Measurements from ENCODE around the gene LIN7A.

Gene LIN7A

DNA sequence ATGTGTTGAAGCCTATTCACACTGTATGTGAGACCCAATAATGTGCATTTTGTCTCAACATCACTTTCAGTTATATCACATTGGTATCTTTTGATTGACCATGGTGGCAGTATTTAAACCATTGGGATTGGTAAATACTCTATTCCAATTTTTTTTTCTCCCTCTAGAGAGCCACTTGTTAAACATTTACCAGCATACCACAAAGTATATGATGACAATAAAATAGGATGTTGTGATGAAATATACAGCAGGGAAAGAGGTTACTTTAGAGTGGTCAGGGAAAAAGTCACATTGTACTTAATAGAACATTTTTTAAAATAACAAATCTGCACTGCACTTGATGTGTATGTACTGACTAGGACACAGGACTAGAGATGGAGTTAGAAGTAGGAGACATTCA, 5.6 kb upstream of the LIN7A start:
- no peak overlapping the region for H3K4me3 ChIP-seq (ENCODE audit: low read length)
- H3K27me3 ChIP-seq (ENCODE audit: control insufficient read depth, insufficient read depth, low read length), result peaks cover 4% of the 10 kb centered on the region
- H3K4me1 ChIP-seq (ENCODE audit: control insufficient read depth, insufficient read depth, low read length), result no peaks in the 10 kb centered on the region
- H3K9ac ChIP-seq (ENCODE audit: low read length), result no peak overlapping the region
- H3K36me3 ChIP-seq (ENCODE audit: control insufficient read depth, insufficient read depth, low read length), result no peaks in the 10 kb centered on the region
- no peaks in the 10 kb centered on the region for H3K9me3 ChIP-seq (ENCODE audit: control insufficient read depth, low read length)

DNA sequence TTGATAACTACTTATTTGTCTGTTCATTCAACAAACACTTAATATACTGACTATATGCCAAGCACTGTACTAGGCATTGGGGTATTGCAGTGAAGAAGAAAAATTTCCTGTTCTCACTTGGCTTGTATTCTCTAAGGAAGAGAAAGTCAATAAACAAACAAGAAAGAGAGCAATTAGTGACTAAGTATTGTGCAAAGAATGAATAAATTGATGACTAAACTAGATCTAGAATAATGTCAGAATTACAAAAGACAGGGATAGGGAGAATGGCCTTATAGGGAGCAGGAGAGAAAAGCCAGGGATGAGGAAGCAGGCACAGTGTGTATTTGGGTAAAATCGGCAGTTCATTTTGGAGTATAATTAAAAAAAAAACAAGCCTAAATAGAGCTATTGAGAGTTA, 4.2 kb upstream of the LIN7A start:
- Histone ChIP-seq H3K9ac (ENCODE audit: low read length) (no peak overlapping the region), H3K36me3 (ENCODE audit: control insufficient read depth, insufficient read depth, low read length) (no peaks in the 10 kb centered on the region), H3K4me1 (ENCODE audit: control insufficient read depth, insufficient read depth, low read length) (no peaks in the 10 kb centered on the region), H3K27me3 (ENCODE audit: control insufficient read depth, insufficient read depth, low read length) (peaks cover 15% of the 10 kb centered on the region), H3K9me3 (ENCODE audit: control insufficient read depth, low read length) (no peaks in the 10 kb centered on the region), H3K4me3 (ENCODE audit: low read length) (no peak overlapping the region)

DNA sequence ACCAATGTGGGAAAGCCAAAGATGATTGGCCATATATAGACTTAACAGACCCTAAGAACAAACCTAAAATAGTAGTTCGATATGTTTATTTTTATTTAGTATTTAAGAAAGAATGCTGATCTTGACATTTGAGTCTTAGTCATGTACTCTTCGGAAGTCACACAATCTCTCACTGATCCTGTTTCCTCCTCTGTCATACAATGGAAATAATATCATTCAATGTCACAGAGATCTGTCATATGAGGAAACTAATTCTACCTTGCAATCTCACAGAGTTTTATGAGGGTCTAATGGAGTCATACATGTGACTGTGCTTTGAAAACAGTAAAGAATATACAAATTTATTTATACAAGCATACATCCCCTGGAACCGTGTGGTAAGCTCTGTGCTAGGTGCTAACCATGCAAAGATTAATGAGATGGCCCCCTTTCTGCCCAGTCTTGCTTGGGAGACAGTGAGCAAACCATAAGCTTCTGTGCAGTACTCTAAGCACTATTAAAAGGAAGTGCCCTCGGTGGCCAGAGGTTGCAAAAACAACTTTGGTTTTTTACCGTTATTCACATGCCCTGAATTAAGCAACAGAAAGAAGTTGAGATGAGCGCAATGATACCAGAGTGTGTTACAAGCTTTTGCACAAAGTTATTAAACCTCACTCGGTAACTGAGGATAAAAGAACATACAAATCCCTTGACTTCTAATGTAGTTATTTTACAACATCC, 1.7 kb upstream of the LIN7A start:
- Histone ChIP-seq H3K9ac (ENCODE audit: low read length) (no peak overlapping the region), H3K4me3 (ENCODE audit: low read length) (no peak overlapping the region), H3K36me3 (ENCODE audit: control insufficient read depth, insufficient read depth, low read length) (no peaks in the 10 kb centered on the region), H3K9me3 (ENCODE audit: control insufficient read depth, low read length) (no peaks in the 10 kb centered on the region), H3K4me1 (ENCODE audit: control insufficient read depth, insufficient read depth, low read length) (no peaks in the 10 kb centered on the region), H3K27me3 (ENCODE audit: control insufficient read depth, insufficient read depth, low read length) (peaks cover 36% of the 10 kb centered on the region)

DNA sequence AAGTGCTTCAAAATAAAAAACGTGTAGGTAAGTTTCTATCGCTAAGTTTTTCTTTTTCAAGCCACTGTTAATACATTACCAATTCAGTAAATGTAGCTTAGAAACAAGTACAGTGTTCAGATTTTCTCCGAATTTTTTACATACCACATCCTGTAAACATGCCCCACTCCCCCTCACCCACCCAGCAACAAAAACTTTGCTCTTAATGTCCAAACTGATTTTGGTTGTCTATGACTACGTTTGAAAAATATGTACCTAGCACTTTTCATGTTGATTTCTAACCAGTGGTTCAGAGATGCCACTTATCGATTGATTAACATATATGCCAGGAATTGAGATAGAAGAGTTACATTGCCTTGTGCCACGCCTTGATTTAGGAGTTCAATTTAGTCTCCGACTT, 663 bp upstream of the LIN7A start:
- no peaks in the 10 kb centered on the region for H3K9me3 ChIP-seq (ENCODE audit: control insufficient read depth, low read length)
- H3K36me3 ChIP-seq (ENCODE audit: control insufficient read depth, insufficient read depth, low read length), result no peaks in the 10 kb centered on the region
- H3K27me3 ChIP-seq (ENCODE audit: control insufficient read depth, insufficient read depth, low read length), result peaks cover 37% of the 10 kb centered on the region
- H3K9ac ChIP-seq (ENCODE audit: low read length), result no peak overlapping the region
- no peaks in the 10 kb centered on the region for H3K4me1 ChIP-seq (ENCODE audit: control insufficient read depth, insufficient read depth, low read length)
- H3K4me3 ChIP-seq (ENCODE audit: low read length), result no peak overlapping the region

DNA sequence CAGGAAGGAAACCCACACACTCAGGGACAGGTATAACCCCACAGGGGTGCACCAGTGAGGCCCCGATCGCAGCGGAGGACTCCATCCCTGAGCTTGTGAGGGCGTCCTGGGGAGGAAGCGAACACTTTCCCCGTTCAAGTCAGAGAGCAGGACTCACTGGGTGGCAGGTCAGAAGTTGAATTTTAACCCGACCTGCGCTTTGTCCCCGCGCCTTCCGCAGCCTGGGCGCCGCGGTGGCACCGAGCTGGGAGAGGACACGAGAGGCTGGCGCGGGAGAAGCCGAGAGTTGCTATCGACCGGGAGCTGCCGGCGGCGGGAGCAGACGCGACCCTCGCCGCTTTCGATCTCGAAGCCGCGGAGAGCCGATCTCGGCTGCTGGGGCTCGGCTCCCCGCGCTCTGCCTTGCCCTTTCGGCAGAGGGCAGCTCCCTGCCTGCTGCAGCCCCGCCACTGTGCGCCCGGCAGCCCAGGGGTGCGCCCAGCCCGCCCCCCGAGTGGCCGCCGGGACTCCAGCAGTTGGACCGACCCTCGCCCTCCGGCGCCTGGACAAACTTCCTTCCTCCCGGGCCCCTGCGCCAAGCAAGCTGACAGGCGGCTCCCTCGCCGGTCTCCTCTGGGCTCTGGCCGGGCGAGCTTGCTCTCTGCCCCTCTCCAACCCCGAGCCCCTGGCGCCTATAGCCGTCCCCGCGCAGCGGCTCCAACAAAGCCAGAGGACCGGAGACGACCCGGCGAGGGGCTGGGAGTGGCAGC, 918 bp downstream of the LIN7A start:
- no peaks in the 10 kb centered on the region for H3K4me1 ChIP-seq (ENCODE audit: control insufficient read depth, insufficient read depth, low read length)
- no peaks in the 10 kb centered on the region for H3K36me3 ChIP-seq (ENCODE audit: control insufficient read depth, insufficient read depth, low read length)
- H3K4me3 ChIP-seq (ENCODE audit: low read length), result peak overlapping the region; percentile 60
- H3K27me3 ChIP-seq (ENCODE audit: control insufficient read depth, insufficient read depth, low read length), result peaks cover 37% of the 10 kb centered on the region
- no peaks in the 10 kb centered on the region for H3K9me3 ChIP-seq (ENCODE audit: control insufficient read depth, low read length)
- H3K9ac ChIP-seq (ENCODE audit: low read length), result peak overlapping the region; percentile 43

DNA sequence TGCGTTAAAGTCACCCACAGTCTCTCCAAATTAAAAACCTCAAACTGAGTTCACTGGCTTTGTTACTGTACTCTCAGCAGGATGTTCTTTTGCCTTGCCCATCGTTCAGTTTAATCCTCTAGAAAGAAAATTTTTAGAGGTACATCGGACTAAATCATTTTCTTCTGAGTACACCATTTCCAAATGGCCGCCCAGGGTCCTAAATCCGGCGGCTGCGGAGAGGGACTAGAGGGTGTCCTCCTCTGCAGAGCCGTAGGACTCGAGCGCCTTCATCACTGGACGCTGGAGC, 1.4 kb downstream of the LIN7A start:
- Histone ChIP-seq H3K9ac (ENCODE audit: low read length) (peak overlapping the region; percentile 43), H3K4me1 (ENCODE audit: control insufficient read depth, insufficient read depth, low read length) (no peaks in the 10 kb centered on the region), H3K36me3 (ENCODE audit: control insufficient read depth, insufficient read depth, low read length) (no peaks in the 10 kb centered on the region), H3K9me3 (ENCODE audit: control insufficient read depth, low read length) (no peaks in the 10 kb centered on the region), H3K27me3 (ENCODE audit: control insufficient read depth, insufficient read depth, low read length) (peaks cover 37% of the 10 kb centered on the region), H3K4me3 (ENCODE audit: low read length) (peak overlapping the region; percentile 46)

DNA sequence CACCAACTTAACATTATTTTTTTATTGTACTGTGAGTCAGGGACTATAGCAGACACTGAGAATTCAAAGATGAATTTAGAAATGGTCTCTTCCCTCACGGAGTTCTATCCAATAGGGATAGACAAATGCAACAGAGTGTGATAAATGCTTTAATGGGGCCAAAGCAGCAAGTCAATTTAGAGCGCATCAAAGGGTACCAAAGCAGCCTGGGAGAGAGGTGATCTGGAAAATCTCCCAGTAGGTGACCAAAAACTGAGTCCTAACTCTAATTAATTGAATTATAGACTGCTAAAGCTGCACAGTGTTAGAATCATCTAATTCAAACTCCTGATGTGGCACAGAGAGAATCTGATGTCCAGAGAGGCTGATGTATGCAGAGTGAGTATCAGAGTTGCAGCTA, 2.6 kb downstream of the LIN7A start:
- H3K4me1 ChIP-seq (ENCODE audit: control insufficient read depth, insufficient read depth, low read length), result no peaks in the 10 kb centered on the region
- no peak overlapping the region for H3K9ac ChIP-seq (ENCODE audit: low read length)
- no peak overlapping the region for H3K4me3 ChIP-seq (ENCODE audit: low read length)
- H3K27me3 ChIP-seq (ENCODE audit: control insufficient read depth, insufficient read depth, low read length), result peaks cover 37% of the 10 kb centered on the region
- H3K9me3 ChIP-seq (ENCODE audit: control insufficient read depth, low read length), result no peaks in the 10 kb centered on the region
- H3K36me3 ChIP-seq (ENCODE audit: control insufficient read depth, insufficient read depth, low read length), result no peaks in the 10 kb centered on the region

DNA sequence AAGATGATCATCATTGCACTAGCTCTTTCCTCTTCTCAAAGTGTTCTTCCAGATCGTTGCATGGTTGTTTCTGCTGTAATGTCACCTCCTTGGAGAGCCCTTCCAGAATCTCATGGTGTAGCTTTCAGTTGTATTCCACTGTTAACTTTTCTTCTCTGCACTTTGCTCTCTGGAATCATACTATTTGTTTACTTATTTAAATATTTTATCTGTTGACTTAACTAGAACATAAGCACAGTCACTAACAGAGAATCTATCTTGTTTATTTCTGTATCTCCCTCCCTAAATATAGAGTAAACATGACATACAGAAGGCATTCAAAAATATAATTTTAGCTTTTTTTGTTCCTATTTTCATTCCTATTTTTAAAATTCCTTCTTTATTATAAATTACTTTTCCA, 11.8 kb downstream of the LIN7A start:
- no peak overlapping the region for H3K4me3 ChIP-seq (ENCODE audit: low read length)
- H3K4me1 ChIP-seq (ENCODE audit: control insufficient read depth, insufficient read depth, low read length), result no peaks in the 10 kb centered on the region
- no peak overlapping the region for H3K9ac ChIP-seq (ENCODE audit: low read length)
- H3K27me3 ChIP-seq (ENCODE audit: control insufficient read depth, insufficient read depth, low read length), result no peaks in the 10 kb centered on the region
- H3K9me3 ChIP-seq (ENCODE audit: control insufficient read depth, low read length), result no peaks in the 10 kb centered on the region
- no peaks in the 10 kb centered on the region for H3K36me3 ChIP-seq (ENCODE audit: control insufficient read depth, insufficient read depth, low read length)

DNA sequence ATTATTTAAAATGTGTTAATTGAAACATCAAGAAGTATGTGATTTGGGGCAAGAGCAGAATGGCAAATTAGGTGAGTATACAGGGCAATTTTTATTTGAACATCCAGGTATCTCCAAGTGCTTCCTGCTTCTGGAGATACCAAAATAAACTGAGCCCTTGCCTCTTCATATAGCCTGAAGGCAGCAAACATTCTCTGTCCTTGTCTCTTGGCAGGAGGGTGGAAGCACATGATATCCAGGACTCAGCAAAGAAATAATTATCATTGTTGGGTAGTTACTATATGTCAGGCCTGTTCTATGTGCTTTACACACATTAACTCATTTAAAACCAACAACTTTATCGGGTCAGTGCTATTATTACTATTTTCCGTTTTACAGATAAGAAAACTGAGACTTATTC, 12.5 kb downstream of the LIN7A start:
- H3K9me3 ChIP-seq (ENCODE audit: control insufficient read depth, low read length), result no peaks in the 10 kb centered on the region
- H3K4me3 ChIP-seq (ENCODE audit: low read length), result no peak overlapping the region
- no peaks in the 10 kb centered on the region for H3K4me1 ChIP-seq (ENCODE audit: control insufficient read depth, insufficient read depth, low read length)
- H3K27me3 ChIP-seq (ENCODE audit: control insufficient read depth, insufficient read depth, low read length), result no peaks in the 10 kb centered on the region
- H3K9ac ChIP-seq (ENCODE audit: low read length), result no peak overlapping the region
- no peaks in the 10 kb centered on the region for H3K36me3 ChIP-seq (ENCODE audit: control insufficient read depth, insufficient read depth, low read length)

DNA sequence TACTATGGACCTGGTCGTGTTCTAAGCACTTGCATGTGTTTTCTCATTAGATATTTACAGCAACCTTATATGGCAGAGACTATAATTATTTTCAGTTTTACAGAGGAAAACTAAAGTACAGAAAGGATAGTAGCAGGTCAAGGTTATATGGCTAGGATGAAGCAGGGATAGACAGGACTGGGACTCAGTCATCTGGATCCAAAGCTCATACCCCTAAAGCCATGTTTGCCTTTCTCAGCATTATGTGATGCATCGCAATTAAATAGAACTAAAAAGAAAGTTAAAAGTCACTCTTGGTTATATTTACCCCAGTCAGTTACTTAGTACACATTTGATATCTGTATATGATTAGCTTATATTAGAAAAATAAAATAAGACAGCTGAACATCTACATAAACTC, 13.3 kb downstream of the LIN7A start:
- no peaks in the 10 kb centered on the region for H3K27me3 ChIP-seq (ENCODE audit: control insufficient read depth, insufficient read depth, low read length)
- H3K36me3 ChIP-seq (ENCODE audit: control insufficient read depth, insufficient read depth, low read length), result no peaks in the 10 kb centered on the region
- H3K4me1 ChIP-seq (ENCODE audit: control insufficient read depth, insufficient read depth, low read length), result no peaks in the 10 kb centered on the region
- no peak overlapping the region for H3K4me3 ChIP-seq (ENCODE audit: low read length)
- no peaks in the 10 kb centered on the region for H3K9me3 ChIP-seq (ENCODE audit: control insufficient read depth, low read length)
- no peak overlapping the region for H3K9ac ChIP-seq (ENCODE audit: low read length)

DNA sequence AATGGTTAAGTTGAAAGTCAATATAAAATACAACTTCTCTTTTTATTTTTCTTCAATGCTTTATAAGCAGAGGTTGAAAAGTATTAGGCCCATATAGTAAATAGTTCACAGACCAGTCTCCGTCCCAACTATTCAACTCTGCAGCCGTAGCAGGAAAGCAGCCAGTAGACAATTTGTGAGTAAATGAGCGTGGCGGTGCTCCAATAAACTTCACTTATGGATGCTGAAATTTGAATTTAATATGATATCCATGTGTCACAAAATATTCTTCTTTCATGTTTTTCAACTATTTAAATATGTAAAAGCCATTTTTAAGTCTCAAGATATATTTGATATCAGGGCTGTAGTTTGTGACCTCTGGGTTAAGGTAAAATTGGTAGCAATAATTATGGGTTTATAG, 17.7 kb downstream of the LIN7A start:
- H3K36me3 ChIP-seq (ENCODE audit: control insufficient read depth, insufficient read depth, low read length), result no peaks in the 10 kb centered on the region
- no peaks in the 10 kb centered on the region for H3K9me3 ChIP-seq (ENCODE audit: control insufficient read depth, low read length)
- H3K9ac ChIP-seq (ENCODE audit: low read length), result no peak overlapping the region

DNA sequence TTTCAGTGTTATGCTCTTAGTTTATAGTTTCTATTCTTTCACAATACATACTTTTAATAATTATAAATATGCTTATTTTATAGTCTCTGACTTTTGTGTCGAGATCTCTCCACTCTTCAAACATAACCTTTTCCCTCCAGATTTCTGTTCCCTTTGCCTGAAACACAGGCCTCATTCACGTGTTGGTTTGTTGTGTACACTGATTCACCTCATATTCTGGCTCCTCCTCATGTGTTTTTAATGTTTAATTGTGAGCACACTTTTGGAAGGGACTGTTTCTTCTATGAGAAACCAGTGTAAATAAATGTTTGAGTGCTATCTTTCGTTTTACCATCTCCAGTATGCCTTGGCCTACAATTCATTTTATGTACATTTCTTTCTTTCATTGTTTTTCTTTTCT, 20.1 kb downstream of the LIN7A start:
- Histone ChIP-seq H3K4me1 (ENCODE audit: control insufficient read depth, insufficient read depth, low read length) (no peaks in the 10 kb centered on the region), H3K9ac (ENCODE audit: low read length) (no peak overlapping the region), H3K36me3 (ENCODE audit: control insufficient read depth, insufficient read depth, low read length) (no peaks in the 10 kb centered on the region), H3K9me3 (ENCODE audit: control insufficient read depth, low read length) (no peaks in the 10 kb centered on the region), H3K27me3 (ENCODE audit: control insufficient read depth, insufficient read depth, low read length) (no peaks in the 10 kb centered on the region), H3K4me3 (ENCODE audit: low read length) (no peak overlapping the region)

More for the DNA sequence above, 17.7 kb downstream of the LIN7A start:
- H3K4me3 ChIP-seq (ENCODE audit: low read length), result no peak overlapping the region
- H3K4me1 ChIP-seq (ENCODE audit: control insufficient read depth, insufficient read depth, low read length), result no peaks in the 10 kb centered on the region
- no peaks in the 10 kb centered on the region for H3K27me3 ChIP-seq (ENCODE audit: control insufficient read depth, insufficient read depth, low read length)

Measured in mucosa of stomach (tissue), 1 donor.